ENCODE results near the gene CSGALNACT2.

- no peak for TF ChIP-seq EZH2phosphoT487 (IDR thresholded peaks at IDR 0.05; ENCODE audit: borderline replicate concordance, low read depth, low read length)
- TF ChIP-seq, protein P1, sequence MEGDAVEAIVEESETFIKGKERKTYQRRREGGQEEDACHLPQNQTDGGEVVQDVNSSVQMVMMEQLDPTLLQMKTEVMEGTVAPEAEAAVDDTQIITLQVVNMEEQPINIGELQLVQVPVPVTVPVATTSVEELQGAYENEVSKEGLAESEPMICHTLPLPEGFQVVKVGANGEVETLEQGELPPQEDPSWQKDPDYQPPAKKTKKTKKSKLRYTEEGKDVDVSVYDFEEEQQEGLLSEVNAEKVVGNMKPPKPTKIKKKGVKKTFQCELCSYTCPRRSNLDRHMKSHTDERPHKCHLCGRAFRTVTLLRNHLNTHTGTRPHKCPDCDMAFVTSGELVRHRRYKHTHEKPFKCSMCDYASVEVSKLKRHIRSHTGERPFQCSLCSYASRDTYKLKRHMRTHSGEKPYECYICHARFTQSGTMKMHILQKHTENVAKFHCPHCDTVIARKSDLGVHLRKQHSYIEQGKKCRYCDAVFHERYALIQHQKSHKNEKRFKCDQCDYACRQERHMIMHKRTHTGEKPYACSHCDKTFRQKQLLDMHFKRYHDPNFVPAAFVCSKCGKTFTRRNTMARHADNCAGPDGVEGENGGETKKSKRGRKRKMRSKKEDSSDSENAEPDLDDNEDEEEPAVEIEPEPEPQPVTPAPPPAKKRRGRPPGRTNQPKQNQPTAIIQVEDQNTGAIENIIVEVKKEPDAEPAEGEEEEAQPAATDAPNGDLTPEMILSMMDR (conservative IDR thresholded peaks at IDR 0.05; ENCODE audit: low read length) = no peak
These were observed 54.6 kb downstream of the CSGALNACT2 start for GRCh38 chr10:43192884-43193283.
